Endothelial cell of umbilical vein (primary cell): ENCODE data around the gene DDX39A. TPM values are rescaled to one million over a fixed set of nuclear protein-coding genes. Genes with fewer than 3 reads are reported as not detected.

Experiments
- BruUV-seq: library from RNA; stranded (reverse); fragments of 400-500 nt; replicated peaks from 2 replicates; lab custom pipeline; 2021; lab: Mats Ljungman, UMichigan
- CTCF ChIA-PET: fragments of 300-600, 350-600 bp; sonication (Branson Sonifier 250); formaldehyde crosslinking; loops from one replicate; lab custom pipeline; 2021; ENCODE audit warnings: antibody characterized with exemption, inconsistent platforms; lab: Charles Lee
- POLR2A ChIA-PET: fragments of 300-600, 350-600 bp; sonication (Branson Sonifier 250); formaldehyde crosslinking; loops from one replicate; lab custom pipeline; 2021; ENCODE audit warnings: antibody characterized with exemption, inconsistent platforms; lab: Charles Lee
- DNase-seq: peaks from one replicate; pipeline ENCODE4 v3.0.0-alpha.2; 2011; ENCODE audit warnings: low read depth, low spot score
- FAIRE-seq: peaks from 2 replicates; lab custom pipeline; 2011; peaks lifted over from hg19 to GRCh38; lab: Jason Lieb, UNC
- H2AFZ ChIP-seq: 2 replicates; pipeline ENCODE4 v1.6.0; 2012; ENCODE audit warnings: low read depth, low read length, control low read depth, inconsistent platforms
- H3K27ac ChIP-seq: 2 replicates; pipeline ENCODE4 v1.5.1; 2011; ENCODE audit warnings: low read depth, mild to moderate bottlenecking, control low read depth, low read length, moderate library complexity; ENCODE audit not compliant: insufficient read depth
- H3K27me3 ChIP-seq, 2 experiments: 2 replicates each; pipeline versions ENCODE4 v1.6.0 to v1.6.1; 2011; ENCODE audit warnings: low read length in 2 of 2, mixed read lengths in 1 of 2; ENCODE audit not compliant: control insufficient read depth in 2 of 2, insufficient read depth in 2 of 2
- H3K36me3 ChIP-seq, 2 experiments: 2 replicates in 1 of 2; 3 replicates in 1 of 2; pipeline ENCODE4 v1.5.1; 2011; ENCODE audit warnings: low read length in 2 of 2, mild to moderate bottlenecking in 1 of 2, moderate library complexity in 1 of 2; ENCODE audit not compliant: control insufficient read depth in 2 of 2, insufficient read depth in 2 of 2; ENCODE audit errors: extremely low read depth in 1 of 2
- H3K4me1 ChIP-seq: 3 replicates; pipeline ENCODE4 v1.5.1; 2011; ENCODE audit warnings: mild to moderate bottlenecking, low read length; ENCODE audit not compliant: control insufficient read depth, insufficient read depth; ENCODE audit errors: extremely low read depth
- H3K4me2 ChIP-seq: 2 replicates; pipeline ENCODE4 v1.6.1; 2011; ENCODE audit warnings: low read length, control low read depth, mixed read lengths; ENCODE audit not compliant: insufficient read depth
- H3K4me3 ChIP-seq, 3 experiments: fragments of 200-600 bp in 1 of 3; sonication (generic), shearing (Covaris generic) in 1 of 3; replicated peaks in 1 of 3; 2 replicates each; pipeline ENCODE4 v1.5.1; 2011 to 2016; ENCODE audit warnings: control low read depth in 3 of 3, low read length in 3 of 3, mild to moderate bottlenecking in 2 of 3, inconsistent platforms in 1 of 3, low read depth in 1 of 3, moderate library complexity in 1 of 3; ENCODE audit not compliant: insufficient read depth in 1 of 3
- H3K79me2 ChIP-seq: 2 replicates; pipeline ENCODE4 v1.6.0; 2012; ENCODE audit warnings: low read length, inconsistent platforms; ENCODE audit not compliant: control insufficient read depth, insufficient read depth
- H3K9ac ChIP-seq: replicated peaks from 2 replicates; pipeline ENCODE3; 2011; ENCODE audit warnings: low read length, control low read depth; ENCODE audit not compliant: insufficient read depth; ENCODE audit errors: extremely low read depth
- H3K9me1 ChIP-seq: replicated peaks from 3 replicates; pipeline ENCODE4 v1.6.0; 2011; ENCODE audit warnings: mild to moderate bottlenecking, low read length; ENCODE audit not compliant: control insufficient read depth, insufficient read depth; ENCODE audit errors: extremely low read depth
- H3K9me3 ChIP-seq: replicated peaks from 2 replicates; pipeline ENCODE4 v1.5.1; 2012; ENCODE audit warnings: low read length, inconsistent platforms; ENCODE audit not compliant: control insufficient read depth, insufficient read depth
- H4K20me1 ChIP-seq: replicated peaks from 2 replicates; pipeline ENCODE3; 2011; ENCODE audit warnings: mild to moderate bottlenecking, low read length; ENCODE audit not compliant: control insufficient read depth, insufficient read depth; ENCODE audit errors: extremely low read depth
- EZH2 ChIP-seq: IDR thresholded peaks from 2 replicates; pipeline ENCODE4 v1.6.1; 2012; ENCODE audit warnings: borderline replicate concordance, low read depth, mild to moderate bottlenecking, moderate library complexity, low read length, inconsistent platforms; ENCODE audit not compliant: severe bottlenecking
- JUN ChIP-seq: IDR thresholded peaks from 2 replicates; pipeline ENCODE4 v1.6.1; 2011; ENCODE audit warnings: borderline replicate concordance, low read depth; ENCODE audit not compliant: insufficient read length, insufficient read depth
- MYC ChIP-seq: IDR thresholded peaks from one replicate; pipeline ENCODE4 v1.6.1; 2011; ENCODE audit warnings: mild to moderate bottlenecking, low read depth, low read length
- POLR2AphosphoS5 ChIP-seq: IDR thresholded peaks from 2 replicates; pipeline ENCODE4 v1.6.1; 2012; ENCODE audit warnings: low read depth, mild to moderate bottlenecking, control low read depth, low read length, moderate library complexity; ENCODE audit not compliant: insufficient read depth
- dilution Hi-C: fragments of 300-500 bp; cut with MboI; formaldehyde crosslinking; loops from one replicate; pipeline ENCODE4 v1.15.0; 2019; ENCODE audit warnings: low sequenced_read_pairs; ENCODE audit not compliant: extremely low pct_ligation_motif_present
- intact Hi-C: fragments of 100-400 bp; cut with micrococcal nuclease; formaldehyde crosslinking; loops from one replicate; pipeline ENCODE4 v1.10.0; 2022
- polyA plus RNA-seq, 4 experiments: library from polyadenylated mRNA; depleted of rRNA in 3 of 4; stranded (reverse) in 3 of 4; unstranded in 1 of 4; fragments of >200 nt; gene quantifications; 2 replicates each; pipeline versions ENCODE4 v1.2.1 to v1.2.3, GENCODE V29; 2011 to 2012; ENCODE audit warnings: missing spikeins in 1 of 4
- total RNA-seq: library from RNA; stranded (reverse); gene quantifications from 2 replicates; pipeline ENCODE4 v1.2.3, GENCODE V29; 2021
- TF ChIP-seq, protein P1 (sequence below): IDR thresholded peaks from 2 replicates; pipeline ENCODE4 v1.6.1; 2011; ENCODE audit not compliant: insufficient read depth, insufficient read length
- TF ChIP-seq, protein P2 (sequence below), 2 donors: IDR thresholded peaks; 1 replicate in 1 of 2; 2 replicates in 1 of 2; pipeline ENCODE4 v1.5.1; 2011; ENCODE audit warnings: low read length in 2 of 2, mild to moderate bottlenecking in 2 of 2, moderate library complexity in 2 of 2, control low read depth in 1 of 2, inconsistent platforms in 1 of 2, low read depth in 1 of 2; ENCODE audit not compliant: insufficient read depth in 1 of 2; ENCODE audit errors: extremely low read depth in 1 of 2

DDX39A gene
- total and polyA plus RNA-seq, 2 donors (not counting 3 experiments of a cell fraction or from before 2014, with no cell fraction given): 157 to 158 TPM

DNA sequence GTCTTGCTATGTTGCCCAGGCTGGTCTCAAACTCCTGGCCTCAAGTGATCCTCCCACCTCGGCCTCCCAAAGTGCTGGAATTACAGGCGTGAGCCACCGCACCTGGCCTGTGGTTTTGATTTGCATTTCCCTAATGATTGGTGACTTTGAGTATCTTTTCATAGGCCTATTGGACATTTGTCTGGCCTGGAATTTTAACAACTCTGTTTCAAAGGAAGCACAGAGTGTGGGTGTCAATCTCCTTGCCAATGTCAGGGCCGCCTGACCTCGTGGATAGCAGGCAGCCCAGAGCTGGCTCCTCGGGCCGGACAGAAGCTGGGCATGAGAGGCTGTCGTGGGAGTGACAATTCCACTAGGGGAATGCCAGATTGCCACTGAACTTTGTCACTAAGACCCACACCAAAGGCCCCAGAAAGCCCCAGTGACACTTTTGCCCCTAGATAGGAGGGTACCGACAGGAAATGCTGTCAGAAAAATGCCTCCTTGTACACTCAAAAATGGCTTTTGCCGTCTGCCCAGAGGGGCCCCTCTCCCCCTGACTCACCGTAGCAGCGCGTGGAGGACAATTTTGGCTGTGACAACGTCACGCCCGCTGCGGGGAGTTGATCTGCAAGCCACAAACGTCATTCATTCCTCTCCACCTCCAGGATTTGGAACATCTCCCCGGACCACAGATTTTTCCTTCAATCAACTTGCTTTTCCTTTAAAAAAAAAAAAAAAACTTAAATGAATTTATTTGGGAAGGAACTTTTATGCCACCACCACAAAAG is 49.6 kb downstream of the DDX39A start:
- Histone ChIP-seq H3K4me3 (no peak overlapping the region), H2AFZ (no peak overlapping the region), H3K9ac (no peak overlapping the region), H3K9me3 (no peaks in the 10 kb centered on the region), H3K79me2 (no peaks in the 10 kb centered on the region), H3K27ac (no peak overlapping the region), H3K36me3 (no peaks in the 10 kb centered on the region), H3K27me3 (no peaks in the 10 kb centered on the region), H3K9me1 (no peaks in the 10 kb centered on the region), H3K4me2 (no peak overlapping the region), H3K4me1 (no peaks in the 10 kb centered on the region), H4K20me1 (no peaks in the 10 kb centered on the region)
- intact Hi-C loops (no loop called here), dilution Hi-C loops (no loop called here)
- FAIRE-seq (no peak), DNase-seq (no peak)
- no TSS peak for BruUV-seq
- TF ChIP-seq, protein P1, sequence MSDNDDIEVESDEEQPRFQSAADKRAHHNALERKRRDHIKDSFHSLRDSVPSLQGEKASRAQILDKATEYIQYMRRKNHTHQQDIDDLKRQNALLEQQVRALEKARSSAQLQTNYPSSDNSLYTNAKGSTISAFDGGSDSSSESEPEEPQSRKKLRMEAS: no peak
- TF ChIP-seq, protein P2, sequence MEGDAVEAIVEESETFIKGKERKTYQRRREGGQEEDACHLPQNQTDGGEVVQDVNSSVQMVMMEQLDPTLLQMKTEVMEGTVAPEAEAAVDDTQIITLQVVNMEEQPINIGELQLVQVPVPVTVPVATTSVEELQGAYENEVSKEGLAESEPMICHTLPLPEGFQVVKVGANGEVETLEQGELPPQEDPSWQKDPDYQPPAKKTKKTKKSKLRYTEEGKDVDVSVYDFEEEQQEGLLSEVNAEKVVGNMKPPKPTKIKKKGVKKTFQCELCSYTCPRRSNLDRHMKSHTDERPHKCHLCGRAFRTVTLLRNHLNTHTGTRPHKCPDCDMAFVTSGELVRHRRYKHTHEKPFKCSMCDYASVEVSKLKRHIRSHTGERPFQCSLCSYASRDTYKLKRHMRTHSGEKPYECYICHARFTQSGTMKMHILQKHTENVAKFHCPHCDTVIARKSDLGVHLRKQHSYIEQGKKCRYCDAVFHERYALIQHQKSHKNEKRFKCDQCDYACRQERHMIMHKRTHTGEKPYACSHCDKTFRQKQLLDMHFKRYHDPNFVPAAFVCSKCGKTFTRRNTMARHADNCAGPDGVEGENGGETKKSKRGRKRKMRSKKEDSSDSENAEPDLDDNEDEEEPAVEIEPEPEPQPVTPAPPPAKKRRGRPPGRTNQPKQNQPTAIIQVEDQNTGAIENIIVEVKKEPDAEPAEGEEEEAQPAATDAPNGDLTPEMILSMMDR (IDR thresholded peaks at IDR 0.05; ENCODE audit: extremely low read depth in 1 of 2, insufficient read depth in 1 of 2, low read depth in 1 of 2, low read length in 2 of 2): no peak
- no peak for TF ChIP-seq POLR2AphosphoS5
- TF ChIP-seq EZH2: no peak
- no peak for TF ChIP-seq JUN
- TF ChIP-seq MYC: no peak
- CTCF ChIA-PET: interaction anchor here (1.0 to 1.1 kb wide), 2 partner anchors 22 to 686 kb away, joined by 3 to 5 read pairs; no protein-coding TSS in a partner anchor
- POLR2A ChIA-PET: no interaction called here
